HEK293 (cell line): ENCODE data around the gene ERP29.

Experiments used
- BCL11B ChIP-seq: fragments of 450-650 bp; formaldehyde crosslinking; IDR thresholded peaks from 2 replicates; pipeline ENCODE4 v1.5.1; 2016; ENCODE audit warnings: low read depth, missing biosample characterization, missing genetic modification characterization
- KLF16 ChIP-seq: fragments of 450-650 bp; formaldehyde crosslinking; IDR thresholded peaks from 2 replicates; pipeline ENCODE4 v1.5.1; 2017; ENCODE audit warnings: missing biosample characterization, missing genetic modification characterization
- KLF9 ChIP-seq: fragments of 450-650 bp; formaldehyde crosslinking; IDR thresholded peaks from 2 replicates; pipeline ENCODE4 v1.5.1; 2016; ENCODE audit warnings: missing biosample characterization, missing genetic modification characterization, low read depth
- MEIS1 ChIP-seq: sonication (generic); formaldehyde crosslinking; IDR thresholded peaks from 2 replicates; pipeline ENCODE4 v1.8.1; 2022; ENCODE audit warnings: missing genetic modification reagents, mild to moderate bottlenecking, borderline replicate concordance
- OSR2 ChIP-seq: fragments of 450-650 bp; formaldehyde crosslinking; IDR thresholded peaks from 2 replicates; pipeline ENCODE4 v1.5.1; 2016; ENCODE audit warnings: missing biosample characterization, missing genetic modification characterization
- TCF7L2 ChIP-seq: IDR thresholded peaks from 2 replicates; pipeline ENCODE4 v1.6.1; 2011; ENCODE audit warnings: low read depth, mild to moderate bottlenecking, inconsistent platforms, low read length, moderate library complexity, borderline replicate concordance
- YY1 ChIP-seq: fragments of 450-650 bp; formaldehyde crosslinking; IDR thresholded peaks from 2 replicates; pipeline ENCODE4 v1.5.1; 2018; ENCODE audit warnings: missing biosample characterization, missing genetic modification characterization
- ZBTB17 ChIP-seq: fragments of 450-650 bp; formaldehyde crosslinking; IDR thresholded peaks from 2 replicates; pipeline ENCODE4 v1.5.1; 2016; ENCODE audit warnings: missing biosample characterization, missing genetic modification characterization
- ZFHX2 ChIP-seq: fragments of 450-650 bp; formaldehyde crosslinking; conservative IDR thresholded peaks from 2 replicates; pipeline ENCODE4 v1.5.1; 2016; ENCODE audit warnings: missing biosample characterization, missing genetic modification characterization
- ZNF214 ChIP-seq: fragments of 450-650 bp; formaldehyde crosslinking; IDR thresholded peaks from 2 replicates; pipeline ENCODE4 v1.5.1; 2017; ENCODE audit warnings: missing biosample characterization, mild to moderate bottlenecking, missing genetic modification characterization, borderline replicate concordance
- ZNF311 ChIP-seq: fragments of 450-650 bp; formaldehyde crosslinking; IDR thresholded peaks from 2 replicates; pipeline ENCODE4 v1.5.1; 2017; ENCODE audit warnings: missing biosample characterization, missing genetic modification characterization, borderline replicate concordance
- ZNF350 ChIP-seq: fragments of 450-650 bp; formaldehyde crosslinking; IDR thresholded peaks from 2 replicates; pipeline ENCODE4 v1.5.0; 2017; ENCODE audit warnings: missing biosample characterization, mild to moderate bottlenecking, missing genetic modification characterization
- ZNF423 ChIP-seq: fragments of 450-650 bp; formaldehyde crosslinking; IDR thresholded peaks from 2 replicates; pipeline ENCODE4 v1.5.1; 2016; ENCODE audit warnings: missing biosample characterization, missing genetic modification characterization
- ZNF433 ChIP-seq: fragments of 450-650 bp; formaldehyde crosslinking; IDR thresholded peaks from 2 replicates; pipeline ENCODE4 v1.5.1; 2016; ENCODE audit warnings: missing biosample characterization, missing genetic modification characterization, low read depth
- ZNF529 ChIP-seq: fragments of 450-650 bp; formaldehyde crosslinking; IDR thresholded peaks from 2 replicates; pipeline ENCODE4 v1.5.1; 2017; ENCODE audit warnings: missing genetic modification characterization, missing biosample characterization; ENCODE audit not compliant: insufficient replicate concordance
- ZNF555 ChIP-seq: fragments of 450-650 bp; formaldehyde crosslinking; conservative IDR thresholded peaks from 2 replicates; pipeline ENCODE4 v1.5.1; 2017; ENCODE audit warnings: missing biosample characterization, mild to moderate bottlenecking, missing genetic modification characterization, inconsistent platforms
- ZNF621 ChIP-seq: fragments of 450-650 bp; formaldehyde crosslinking; IDR thresholded peaks from 2 replicates; pipeline ENCODE4 v1.5.1; 2017; ENCODE audit warnings: missing biosample characterization, missing genetic modification characterization
- ZNF624 ChIP-seq: fragments of 450-650 bp; formaldehyde crosslinking; IDR thresholded peaks from 2 replicates; pipeline ENCODE4 v1.5.1; 2017; ENCODE audit warnings: missing biosample characterization, missing genetic modification characterization
- ZNF629 ChIP-seq: fragments of 450-650 bp; formaldehyde crosslinking; IDR thresholded peaks from 2 replicates; pipeline ENCODE4 v1.5.1; 2017; ENCODE audit warnings: missing biosample characterization, missing genetic modification characterization
- ZNF660 ChIP-seq: fragments of 450-650 bp; IDR thresholded peaks from 2 replicates; pipeline ENCODE4 v1.5.1; 2018; ENCODE audit warnings: missing biosample characterization, mild to moderate bottlenecking, missing genetic modification characterization
- ZNF670 ChIP-seq: fragments of 450-650 bp; formaldehyde crosslinking; IDR thresholded peaks from 2 replicates; pipeline ENCODE4 v1.5.1; 2016; ENCODE audit warnings: missing biosample characterization, missing genetic modification characterization, low read depth
- TF ChIP-seq, protein P1 (sequence below): fragments of 450-650 bp; formaldehyde crosslinking; IDR thresholded peaks from 2 replicates; pipeline ENCODE4 v1.5.1; 2017; ENCODE audit warnings: missing biosample characterization, missing genetic modification characterization
- TF ChIP-seq, protein P2 (sequence below): fragments of 450-650 bp; formaldehyde crosslinking; IDR thresholded peaks from 2 replicates; pipeline ENCODE4 v1.5.1; 2016; ENCODE audit warnings: missing biosample characterization, missing genetic modification characterization, borderline replicate concordance
- TF ChIP-seq, protein P3 (sequence below): fragments of 450-650 bp; formaldehyde crosslinking; IDR thresholded peaks from 2 replicates; pipeline ENCODE4 v1.5.1; 2016; ENCODE audit warnings: missing biosample characterization, missing genetic modification characterization, low read depth
- TF ChIP-seq, protein P4 (sequence below): fragments of 450-650 bp; formaldehyde crosslinking; IDR thresholded peaks from 2 replicates; pipeline ENCODE4 v1.5.1; 2016; ENCODE audit warnings: missing biosample characterization, missing genetic modification characterization
- TF ChIP-seq, protein P5 (sequence below): fragments of 450-650 bp; formaldehyde crosslinking; IDR thresholded peaks from 2 replicates; pipeline ENCODE4 v1.5.1; 2016; ENCODE audit warnings: missing biosample characterization, missing genetic modification characterization

Gene ERP29

DNA sequence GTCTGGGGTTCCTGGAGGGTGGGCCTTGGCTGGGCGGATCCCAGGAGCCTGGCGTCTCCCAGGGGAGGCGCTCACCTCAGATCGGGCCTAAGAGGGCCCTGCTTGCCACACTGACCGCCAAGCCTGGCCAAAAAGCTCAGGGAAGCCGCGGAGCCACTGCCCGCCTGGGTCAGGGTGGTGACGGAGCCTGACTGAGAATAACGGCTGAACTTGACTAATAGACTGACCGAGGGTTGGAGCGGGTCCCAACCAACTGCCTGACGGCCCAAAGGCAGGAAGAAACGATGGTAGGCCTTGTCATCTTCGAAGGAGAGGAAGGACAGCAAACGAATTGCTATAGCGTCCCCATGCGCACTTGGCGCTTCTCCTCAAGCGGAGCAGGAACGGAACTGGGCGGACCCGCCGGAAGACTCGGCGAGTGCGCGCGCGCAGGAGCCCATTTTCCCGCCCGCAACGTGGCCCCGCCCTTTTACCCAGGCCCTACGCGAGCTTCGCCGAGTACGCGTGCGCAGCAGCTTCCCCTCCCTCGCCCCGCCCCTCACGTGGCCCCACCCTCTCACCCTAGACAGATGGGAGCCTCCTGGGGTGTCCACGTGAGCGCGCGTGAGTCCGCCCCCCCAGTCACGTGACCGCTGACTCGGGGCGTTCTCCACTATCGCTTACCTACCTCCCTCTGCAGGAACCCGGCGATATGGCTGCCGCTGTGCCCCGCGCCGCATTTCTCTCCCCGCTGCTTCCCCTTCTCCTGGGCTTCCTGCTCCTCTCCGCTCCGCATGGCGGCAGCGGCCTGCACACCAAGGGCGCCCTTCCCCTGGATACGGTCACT is at the start of gene ERP29, which contains the start of gene TMEM116 (continued):
- TF ChIP-seq, protein P1, sequence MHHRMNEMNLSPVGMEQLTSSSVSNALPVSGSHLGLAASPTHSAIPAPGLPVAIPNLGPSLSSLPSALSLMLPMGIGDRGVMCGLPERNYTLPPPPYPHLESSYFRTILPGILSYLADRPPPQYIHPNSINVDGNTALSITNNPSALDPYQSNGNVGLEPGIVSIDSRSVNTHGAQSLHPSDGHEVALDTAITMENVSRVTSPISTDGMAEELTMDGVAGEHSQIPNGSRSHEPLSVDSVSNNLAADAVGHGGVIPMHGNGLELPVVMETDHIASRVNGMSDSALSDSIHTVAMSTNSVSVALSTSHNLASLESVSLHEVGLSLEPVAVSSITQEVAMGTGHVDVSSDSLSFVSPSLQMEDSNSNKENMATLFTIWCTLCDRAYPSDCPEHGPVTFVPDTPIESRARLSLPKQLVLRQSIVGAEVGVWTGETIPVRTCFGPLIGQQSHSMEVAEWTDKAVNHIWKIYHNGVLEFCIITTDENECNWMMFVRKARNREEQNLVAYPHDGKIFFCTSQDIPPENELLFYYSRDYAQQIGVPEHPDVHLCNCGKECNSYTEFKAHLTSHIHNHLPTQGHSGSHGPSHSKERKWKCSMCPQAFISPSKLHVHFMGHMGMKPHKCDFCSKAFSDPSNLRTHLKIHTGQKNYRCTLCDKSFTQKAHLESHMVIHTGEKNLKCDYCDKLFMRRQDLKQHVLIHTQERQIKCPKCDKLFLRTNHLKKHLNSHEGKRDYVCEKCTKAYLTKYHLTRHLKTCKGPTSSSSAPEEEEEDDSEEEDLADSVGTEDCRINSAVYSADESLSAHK (tag by site-specific recombination), result no peak; the same call in 1 of the 2 replicates
- TF ChIP-seq ZNF529 (tag by site-specific recombination) (no peak), ZNF423 (peak; percentile 63; the same call in 1 of the 2 replicates), OSR2 (tag by site-specific recombination) (no peak; the same call in 1 of the 2 replicates), ZNF350 (no peak), ZNF555 (tag by site-specific recombination) (no peak), ZNF670 (tag by site-specific recombination) (no peak), ZNF629 (peak; percentile 55; the same call in 1 of the 2 replicates), KLF9 (tag by site-specific recombination) (peak; percentile 93), ZNF621 (tag by site-specific recombination) (no peak), ZNF311 (tag by site-specific recombination) (no peak), MEIS1 (CRISPR knock-in tag) (no peak), BCL11B (tag by site-specific recombination) (no peak), ZBTB17 (tag by site-specific recombination) (peak; percentile 52), YY1 (tag by site-specific recombination) (0 out of 2 replicates have a peak, but pooled peaks have one; percentile 84), TCF7L2 (no peak), ZNF433 (tag by site-specific recombination) (no peak), KLF16 (tag by site-specific recombination) (peak; percentile 94), ZNF660 (tag by site-specific recombination) (peak; percentile 71; the same call in 1 of the 2 replicates), ZNF624 (tag by site-specific recombination) (no peak), ZFHX2 (tag by site-specific recombination) (peak; percentile 65), ZNF214 (tag by site-specific recombination) (no peak)
- TF ChIP-seq, protein P2, sequence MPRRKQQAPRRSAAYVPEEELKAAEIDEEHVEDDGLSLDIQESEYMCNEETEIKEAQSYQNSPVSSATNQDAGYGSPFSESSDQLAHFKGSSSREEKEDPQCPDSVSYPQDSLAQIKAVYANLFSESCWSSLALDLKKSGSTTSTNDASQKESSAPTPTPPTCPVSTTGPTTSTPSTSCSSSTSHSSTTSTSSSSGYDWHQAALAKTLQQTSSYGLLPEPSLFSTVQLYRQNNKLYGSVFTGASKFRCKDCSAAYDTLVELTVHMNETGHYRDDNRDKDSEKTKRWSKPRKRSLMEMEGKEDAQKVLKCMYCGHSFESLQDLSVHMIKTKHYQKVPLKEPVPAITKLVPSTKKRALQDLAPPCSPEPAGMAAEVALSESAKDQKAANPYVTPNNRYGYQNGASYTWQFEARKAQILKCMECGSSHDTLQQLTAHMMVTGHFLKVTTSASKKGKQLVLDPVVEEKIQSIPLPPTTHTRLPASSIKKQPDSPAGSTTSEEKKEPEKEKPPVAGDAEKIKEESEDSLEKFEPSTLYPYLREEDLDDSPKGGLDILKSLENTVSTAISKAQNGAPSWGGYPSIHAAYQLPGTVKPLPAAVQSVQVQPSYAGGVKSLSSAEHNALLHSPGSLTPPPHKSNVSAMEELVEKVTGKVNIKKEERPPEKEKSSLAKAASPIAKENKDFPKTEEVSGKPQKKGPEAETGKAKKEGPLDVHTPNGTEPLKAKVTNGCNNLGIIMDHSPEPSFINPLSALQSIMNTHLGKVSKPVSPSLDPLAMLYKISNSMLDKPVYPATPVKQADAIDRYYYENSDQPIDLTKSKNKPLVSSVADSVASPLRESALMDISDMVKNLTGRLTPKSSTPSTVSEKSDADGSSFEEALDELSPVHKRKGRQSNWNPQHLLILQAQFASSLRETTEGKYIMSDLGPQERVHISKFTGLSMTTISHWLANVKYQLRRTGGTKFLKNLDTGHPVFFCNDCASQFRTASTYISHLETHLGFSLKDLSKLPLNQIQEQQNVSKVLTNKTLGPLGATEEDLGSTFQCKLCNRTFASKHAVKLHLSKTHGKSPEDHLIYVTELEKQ (tag by site-specific recombination), result no peak
- TF ChIP-seq, protein P3, sequence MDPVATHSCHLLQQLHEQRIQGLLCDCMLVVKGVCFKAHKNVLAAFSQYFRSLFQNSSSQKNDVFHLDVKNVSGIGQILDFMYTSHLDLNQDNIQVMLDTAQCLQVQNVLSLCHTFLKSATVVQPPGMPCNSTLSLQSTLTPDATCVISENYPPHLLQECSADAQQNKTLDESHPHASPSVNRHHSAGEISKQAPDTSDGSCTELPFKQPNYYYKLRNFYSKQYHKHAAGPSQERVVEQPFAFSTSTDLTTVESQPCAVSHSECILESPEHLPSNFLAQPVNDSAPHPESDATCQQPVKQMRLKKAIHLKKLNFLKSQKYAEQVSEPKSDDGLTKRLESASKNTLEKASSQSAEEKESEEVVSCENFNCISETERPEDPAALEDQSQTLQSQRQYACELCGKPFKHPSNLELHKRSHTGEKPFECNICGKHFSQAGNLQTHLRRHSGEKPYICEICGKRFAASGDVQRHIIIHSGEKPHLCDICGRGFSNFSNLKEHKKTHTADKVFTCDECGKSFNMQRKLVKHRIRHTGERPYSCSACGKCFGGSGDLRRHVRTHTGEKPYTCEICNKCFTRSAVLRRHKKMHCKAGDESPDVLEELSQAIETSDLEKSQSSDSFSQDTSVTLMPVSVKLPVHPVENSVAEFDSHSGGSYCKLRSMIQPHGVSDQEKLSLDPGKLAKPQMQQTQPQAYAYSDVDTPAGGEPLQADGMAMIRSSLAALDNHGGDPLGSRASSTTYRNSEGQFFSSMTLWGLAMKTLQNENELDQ (tag by site-specific recombination), result no peak
- TF ChIP-seq, protein P4, sequence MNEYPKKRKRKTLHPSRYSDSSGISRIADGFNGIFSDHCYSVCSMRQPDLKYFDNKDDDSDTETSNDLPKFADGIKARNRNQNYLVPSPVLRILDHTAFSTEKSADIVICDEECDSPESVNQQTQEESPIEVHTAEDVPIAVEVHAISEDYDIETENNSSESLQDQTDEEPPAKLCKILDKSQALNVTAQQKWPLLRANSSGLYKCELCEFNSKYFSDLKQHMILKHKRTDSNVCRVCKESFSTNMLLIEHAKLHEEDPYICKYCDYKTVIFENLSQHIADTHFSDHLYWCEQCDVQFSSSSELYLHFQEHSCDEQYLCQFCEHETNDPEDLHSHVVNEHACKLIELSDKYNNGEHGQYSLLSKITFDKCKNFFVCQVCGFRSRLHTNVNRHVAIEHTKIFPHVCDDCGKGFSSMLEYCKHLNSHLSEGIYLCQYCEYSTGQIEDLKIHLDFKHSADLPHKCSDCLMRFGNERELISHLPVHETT (tag by site-specific recombination), result no peak; the same call in 1 of the 2 replicates
- TF ChIP-seq, protein P5, sequence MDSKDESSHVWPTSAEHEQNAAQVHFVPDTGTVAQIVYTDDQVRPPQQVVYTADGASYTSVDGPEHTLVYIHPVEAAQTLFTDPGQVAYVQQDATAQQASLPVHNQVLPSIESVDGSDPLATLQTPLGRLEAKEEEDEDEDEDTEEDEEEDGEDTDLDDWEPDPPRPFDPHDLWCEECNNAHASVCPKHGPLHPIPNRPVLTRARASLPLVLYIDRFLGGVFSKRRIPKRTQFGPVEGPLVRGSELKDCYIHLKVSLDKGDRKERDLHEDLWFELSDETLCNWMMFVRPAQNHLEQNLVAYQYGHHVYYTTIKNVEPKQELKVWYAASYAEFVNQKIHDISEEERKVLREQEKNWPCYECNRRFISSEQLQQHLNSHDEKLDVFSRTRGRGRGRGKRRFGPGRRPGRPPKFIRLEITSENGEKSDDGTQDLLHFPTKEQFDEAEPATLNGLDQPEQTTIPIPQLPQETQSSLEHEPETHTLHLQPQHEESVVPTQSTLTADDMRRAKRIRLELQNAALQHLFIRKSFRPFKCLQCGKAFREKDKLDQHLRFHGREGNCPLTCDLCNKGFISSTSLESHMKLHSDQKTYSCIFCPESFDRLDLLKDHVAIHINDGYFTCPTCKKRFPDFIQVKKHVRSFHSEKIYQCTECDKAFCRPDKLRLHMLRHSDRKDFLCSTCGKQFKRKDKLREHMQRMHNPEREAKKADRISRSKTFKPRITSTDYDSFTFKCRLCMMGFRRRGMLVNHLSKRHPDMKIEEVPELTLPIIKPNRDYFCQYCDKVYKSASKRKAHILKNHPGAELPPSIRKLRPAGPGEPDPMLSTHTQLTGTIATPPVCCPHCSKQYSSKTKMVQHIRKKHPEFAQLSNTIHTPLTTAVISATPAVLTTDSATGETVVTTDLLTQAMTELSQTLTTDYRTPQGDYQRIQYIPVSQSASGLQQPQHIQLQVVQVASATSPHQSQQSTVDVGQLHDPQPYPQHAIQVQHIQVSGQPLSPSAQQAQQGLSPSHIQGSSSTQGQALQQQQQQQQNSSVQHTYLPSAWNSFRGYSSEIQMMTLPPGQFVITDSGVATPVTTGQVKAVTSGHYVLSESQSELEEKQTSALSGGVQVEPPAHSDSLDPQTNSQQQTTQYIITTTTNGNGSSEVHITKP, result no peak
